ENCODE data around the gene CD22.

GRCh38 chr19:35304036-35304435, 25.0 kb upstream of the CD22 start:
- TF ChIP-seq MAX (IDR thresholded peaks at IDR 0.05) (no peak), JUND (IDR thresholded peaks at IDR 0.05) (no peak), TAF1 (conservative IDR thresholded peaks at IDR 0.05) (no peak), ZBTB33 (IDR thresholded peaks at IDR 0.05) (no peak), YY1 (IDR thresholded peaks at IDR 0.05) (no peak), SP1 (IDR thresholded peaks at IDR 0.05) (no peak), EGR1 (IDR thresholded peaks at IDR 0.05; ENCODE audit: low read depth in 2 of 2) (no peak), GABPA (IDR thresholded peaks at IDR 0.05 in 1 of 2, conservative IDR thresholded peaks at IDR 0.05 in 1 of 2) (no peak), NR2F2 (IDR thresholded peaks at IDR 0.05) (no peak), RXRA (IDR thresholded peaks at IDR 0.05) (no peak)
- TF ChIP-seq, protein P1, sequence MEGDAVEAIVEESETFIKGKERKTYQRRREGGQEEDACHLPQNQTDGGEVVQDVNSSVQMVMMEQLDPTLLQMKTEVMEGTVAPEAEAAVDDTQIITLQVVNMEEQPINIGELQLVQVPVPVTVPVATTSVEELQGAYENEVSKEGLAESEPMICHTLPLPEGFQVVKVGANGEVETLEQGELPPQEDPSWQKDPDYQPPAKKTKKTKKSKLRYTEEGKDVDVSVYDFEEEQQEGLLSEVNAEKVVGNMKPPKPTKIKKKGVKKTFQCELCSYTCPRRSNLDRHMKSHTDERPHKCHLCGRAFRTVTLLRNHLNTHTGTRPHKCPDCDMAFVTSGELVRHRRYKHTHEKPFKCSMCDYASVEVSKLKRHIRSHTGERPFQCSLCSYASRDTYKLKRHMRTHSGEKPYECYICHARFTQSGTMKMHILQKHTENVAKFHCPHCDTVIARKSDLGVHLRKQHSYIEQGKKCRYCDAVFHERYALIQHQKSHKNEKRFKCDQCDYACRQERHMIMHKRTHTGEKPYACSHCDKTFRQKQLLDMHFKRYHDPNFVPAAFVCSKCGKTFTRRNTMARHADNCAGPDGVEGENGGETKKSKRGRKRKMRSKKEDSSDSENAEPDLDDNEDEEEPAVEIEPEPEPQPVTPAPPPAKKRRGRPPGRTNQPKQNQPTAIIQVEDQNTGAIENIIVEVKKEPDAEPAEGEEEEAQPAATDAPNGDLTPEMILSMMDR (IDR thresholded peaks at IDR 0.05; ENCODE audit: low read depth, low read length, missing input control), result no peak
- TF ChIP-seq, protein P2, sequence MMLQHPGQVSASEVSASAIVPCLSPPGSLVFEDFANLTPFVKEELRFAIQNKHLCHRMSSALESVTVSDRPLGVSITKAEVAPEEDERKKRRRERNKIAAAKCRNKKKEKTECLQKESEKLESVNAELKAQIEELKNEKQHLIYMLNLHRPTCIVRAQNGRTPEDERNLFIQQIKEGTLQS (IDR thresholded peaks at IDR 0.05), result no peak
- TF ChIP-seq, protein P3, sequence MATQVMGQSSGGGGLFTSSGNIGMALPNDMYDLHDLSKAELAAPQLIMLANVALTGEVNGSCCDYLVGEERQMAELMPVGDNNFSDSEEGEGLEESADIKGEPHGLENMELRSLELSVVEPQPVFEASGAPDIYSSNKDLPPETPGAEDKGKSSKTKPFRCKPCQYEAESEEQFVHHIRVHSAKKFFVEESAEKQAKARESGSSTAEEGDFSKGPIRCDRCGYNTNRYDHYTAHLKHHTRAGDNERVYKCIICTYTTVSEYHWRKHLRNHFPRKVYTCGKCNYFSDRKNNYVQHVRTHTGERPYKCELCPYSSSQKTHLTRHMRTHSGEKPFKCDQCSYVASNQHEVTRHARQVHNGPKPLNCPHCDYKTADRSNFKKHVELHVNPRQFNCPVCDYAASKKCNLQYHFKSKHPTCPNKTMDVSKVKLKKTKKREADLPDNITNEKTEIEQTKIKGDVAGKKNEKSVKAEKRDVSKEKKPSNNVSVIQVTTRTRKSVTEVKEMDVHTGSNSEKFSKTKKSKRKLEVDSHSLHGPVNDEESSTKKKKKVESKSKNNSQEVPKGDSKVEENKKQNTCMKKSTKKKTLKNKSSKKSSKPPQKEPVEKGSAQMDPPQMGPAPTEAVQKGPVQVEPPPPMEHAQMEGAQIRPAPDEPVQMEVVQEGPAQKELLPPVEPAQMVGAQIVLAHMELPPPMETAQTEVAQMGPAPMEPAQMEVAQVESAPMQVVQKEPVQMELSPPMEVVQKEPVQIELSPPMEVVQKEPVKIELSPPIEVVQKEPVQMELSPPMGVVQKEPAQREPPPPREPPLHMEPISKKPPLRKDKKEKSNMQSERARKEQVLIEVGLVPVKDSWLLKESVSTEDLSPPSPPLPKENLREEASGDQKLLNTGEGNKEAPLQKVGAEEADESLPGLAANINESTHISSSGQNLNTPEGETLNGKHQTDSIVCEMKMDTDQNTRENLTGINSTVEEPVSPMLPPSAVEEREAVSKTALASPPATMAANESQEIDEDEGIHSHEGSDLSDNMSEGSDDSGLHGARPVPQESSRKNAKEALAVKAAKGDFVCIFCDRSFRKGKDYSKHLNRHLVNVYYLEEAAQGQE (IDR thresholded peaks at IDR 0.05), result no peak
